ENCODE data around the gene PDE9A. TPM values are rescaled to one million over a fixed set of nuclear protein-coding genes. Genes with fewer than 3 reads are reported as not detected.

Gene PDE9A
- polyA plus RNA-seq, 2 of the 4 experiments (the other 2 are of a cell fraction): 1.3 to 3.1 TPM

DNA sequence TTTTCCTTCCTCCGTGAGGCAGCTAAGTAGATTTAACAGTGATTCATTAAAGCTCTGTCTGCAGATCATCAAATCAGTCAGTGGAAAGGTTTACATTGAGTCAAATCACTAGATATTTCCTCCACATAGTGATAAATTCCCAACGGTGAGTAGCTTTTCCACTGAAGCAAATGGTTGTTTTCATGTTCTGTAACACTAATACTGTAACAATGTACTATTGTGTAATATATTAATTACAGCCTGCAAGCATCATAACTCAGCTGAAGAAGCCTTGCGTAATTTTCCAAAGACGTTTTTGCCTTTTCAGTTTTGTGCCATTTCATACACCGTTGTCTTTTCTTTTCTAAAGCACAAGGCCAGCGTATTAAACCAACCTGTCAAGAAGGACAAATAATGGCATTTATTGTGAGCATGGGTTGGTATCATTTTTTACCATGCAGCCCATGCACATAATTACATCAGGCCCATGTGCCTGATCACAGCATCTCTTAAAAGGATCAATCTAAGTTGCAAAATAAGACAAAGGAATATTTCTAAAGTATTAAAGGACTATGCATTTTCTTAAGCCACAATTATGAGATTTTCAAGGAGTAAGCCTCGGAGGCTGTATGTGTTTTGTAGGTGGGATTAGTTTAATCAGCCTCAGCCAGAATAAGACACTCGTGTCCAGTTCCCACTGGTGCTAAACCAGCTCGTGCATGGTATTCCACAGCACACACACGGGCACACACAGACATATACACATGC lies 16.7 kb upstream of the PDE9A start:
- ChIA-PET CTCF (interaction anchor here (0.6 to 2.1 kb wide), 3 partner anchors 43 to 157 kb away, joined by 3 to 7 read pairs (median 4); no protein-coding TSS in a partner anchor), POLR2A (interaction anchor here (0.6 kb wide), 1 partner anchor 37 kb away, joined by 4 read pairs; no protein-coding TSS in a partner anchor)
- H3K4me3 ChIP-seq: no peak overlapping the region
- ATAC-seq (no peak), DNase-seq (ENCODE audit: low read depth in 1 of 2, low spot score in 1 of 2) (no peak), FAIRE-seq (no peak)
- WGBS (ENCODE audit: missing lambda C conversion rate): 20% methylated on average over 10 of the region's 10 CpGs
- no peak overlapping the region for H3K27ac ChIP-seq
- H3K4me1 ChIP-seq: no peaks in the 10 kb centered on the region
- H3K9me3 ChIP-seq: no peaks in the 10 kb centered on the region
- H3K4me2 ChIP-seq: 0 out of 3 replicates have a peak overlapping the region, but pooled peaks have one; percentile 19
- TF ChIP-seq CEBPB (IDR thresholded peaks at IDR 0.05) (peak; percentile 45 to 46; a peak in 3 of 4 replicates), PHF8 (IDR thresholded peaks at IDR 0.05; ENCODE audit: borderline replicate concordance, low read depth) (no peak)

- Histone ChIP-seq H3K4me1 (no peaks in the 10 kb centered on the region), H3K4me3 (no peak overlapping the region), H3K4me2 (no peak overlapping the region), H3K9me3 (no peaks in the 10 kb centered on the region), H3K27ac (no peak overlapping the region)
- CTCF ChIA-PET: interaction anchor here (2.1 kb wide), 1 partner anchor 44 kb away, joined by 7 read pairs; no protein-coding TSS in a partner anchor
- FAIRE-seq: no peak
- POLR2A ChIA-PET: no interaction called here
- TF ChIP-seq, protein P1, sequence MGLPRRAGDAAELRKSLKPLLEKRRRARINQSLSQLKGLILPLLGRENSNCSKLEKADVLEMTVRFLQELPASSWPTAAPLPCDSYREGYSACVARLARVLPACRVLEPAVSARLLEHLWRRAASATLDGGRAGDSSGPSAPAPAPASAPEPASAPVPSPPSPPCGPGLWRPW (IDR thresholded peaks at IDR 0.05): no peak
- TF ChIP-seq FOXS1 (CRISPR knock-in tag; IDR thresholded peaks at IDR 0.05) (no peak), EHMT2 (IDR thresholded peaks at IDR 0.05; ENCODE audit: low read depth) (no peak), RCOR1 (IDR thresholded peaks at IDR 0.05; ENCODE audit: low read depth, low read length) (no peak), POLR2AphosphoS2 (conservative IDR thresholded peaks at IDR 0.05; ENCODE audit: low read length) (no peak), ZFP36 (IDR thresholded peaks at IDR 0.05; ENCODE audit: borderline replicate concordance, partially characterized antibody) (no peak)
- TF ChIP-seq, protein P2, sequence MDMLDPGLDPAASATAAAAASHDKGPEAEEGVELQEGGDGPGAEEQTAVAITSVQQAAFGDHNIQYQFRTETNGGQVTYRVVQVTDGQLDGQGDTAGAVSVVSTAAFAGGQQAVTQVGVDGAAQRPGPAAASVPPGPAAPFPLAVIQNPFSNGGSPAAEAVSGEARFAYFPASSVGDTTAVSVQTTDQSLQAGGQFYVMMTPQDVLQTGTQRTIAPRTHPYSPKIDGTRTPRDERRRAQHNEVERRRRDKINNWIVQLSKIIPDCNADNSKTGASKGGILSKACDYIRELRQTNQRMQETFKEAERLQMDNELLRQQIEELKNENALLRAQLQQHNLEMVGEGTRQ (IDR thresholded peaks at IDR 0.05): no peak
- DNase-seq (ENCODE audit: low read depth in 1 of 2, low spot score in 1 of 2): no peak
- ATAC-seq: no peak
- 84% methylated on average over 31 of the region's 36 CpGs for WGBS (ENCODE audit: missing lambda C conversion rate)
These were observed 16.0 kb upstream of the PDE9A start for GRCh38 chr21:42637267-42638041.

- FAIRE-seq (no peak), DNase-seq (ENCODE audit: low read depth in 1 of 2, low spot score in 1 of 2) (no peak), ATAC-seq (no peak)
- Histone ChIP-seq H3K27ac (no peak overlapping the region), H3K4me3 (no peak overlapping the region), H3K4me1 (no peaks in the 10 kb centered on the region), H3K4me2 (no peak overlapping the region), H3K9me3 (no peaks in the 10 kb centered on the region)
- ChIA-PET POLR2A (no interaction called here), CTCF (interaction anchor here (1.0 to 2.1 kb wide), 2 partner anchors 45 to 195 kb away, joined by 3 to 7 read pairs; no protein-coding TSS in a partner anchor)
- TF ChIP-seq, protein P1 (IDR thresholded peaks at IDR 0.05): no peak
- TF ChIP-seq ESRRA (IDR thresholded peaks at IDR 0.05; ENCODE audit: borderline replicate concordance, low read length): no peak
- TF ChIP-seq CBX8 (IDR thresholded peaks at IDR 0.05): no peak
- TF ChIP-seq HDAC2 (IDR thresholded peaks at IDR 0.05): no peak
- TF ChIP-seq HEYL (CRISPR knock-in tag; IDR thresholded peaks at IDR 0.05): no peak
- TF ChIP-seq CHD4 (IDR thresholded peaks at IDR 0.05; ENCODE audit: borderline replicate concordance): no peak
- no peak for TF ChIP-seq RNF2 (IDR thresholded peaks at IDR 0.05; ENCODE audit: borderline replicate concordance, low read depth)
- no peak for TF ChIP-seq RCOR1 (IDR thresholded peaks at IDR 0.05; ENCODE audit: low read depth, low read length)
- TF ChIP-seq GATA3 (IDR thresholded peaks at IDR 0.05; ENCODE audit: borderline replicate concordance): no peak
- TF ChIP-seq FOSL2 (IDR thresholded peaks at IDR 0.05): no peak
- no peak for TF ChIP-seq FOSL2 (CRISPR knock-in tag; IDR thresholded peaks at IDR 0.05)
- no peak for TF ChIP-seq MAX (IDR thresholded peaks at IDR 0.05)
- TF ChIP-seq HOXB5 (CRISPR knock-in tag; IDR thresholded peaks at IDR 0.05): no peak
- no peak for TF ChIP-seq NPAS2 (CRISPR knock-in tag; IDR thresholded peaks at IDR 0.05; ENCODE audit: borderline replicate concordance)
- TF ChIP-seq, protein P3, sequence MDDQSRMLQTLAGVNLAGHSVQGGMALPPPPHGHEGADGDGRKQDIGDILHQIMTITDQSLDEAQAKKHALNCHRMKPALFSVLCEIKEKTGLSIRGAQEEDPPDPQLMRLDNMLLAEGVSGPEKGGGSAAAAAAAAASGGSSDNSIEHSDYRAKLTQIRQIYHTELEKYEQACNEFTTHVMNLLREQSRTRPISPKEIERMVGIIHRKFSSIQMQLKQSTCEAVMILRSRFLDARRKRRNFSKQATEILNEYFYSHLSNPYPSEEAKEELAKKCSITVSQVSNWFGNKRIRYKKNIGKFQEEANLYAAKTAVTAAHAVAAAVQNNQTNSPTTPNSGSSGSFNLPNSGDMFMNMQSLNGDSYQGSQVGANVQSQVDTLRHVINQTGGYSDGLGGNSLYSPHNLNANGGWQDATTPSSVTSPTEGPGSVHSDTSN (IDR thresholded peaks at IDR 0.05): no peak
- no peak for TF ChIP-seq HOXA7 (CRISPR knock-in tag; IDR thresholded peaks at IDR 0.05)
- TF ChIP-seq ZC3H11A (IDR thresholded peaks at IDR 0.05): no peak
- TF ChIP-seq SMC3 (IDR thresholded peaks at IDR 0.05): no peak
- no peak for TF ChIP-seq KDM1A (IDR thresholded peaks at IDR 0.05; ENCODE audit: low read depth)
- WGBS (ENCODE audit: missing lambda C conversion rate): 42% methylated on average over 12 of the region's 19 CpGs
These were observed 15.1 kb upstream of the PDE9A start for GRCh38 chr21:42638266-42638863.

Measured in A549 (cell line).